VCaP (cell line): Measurements from ENCODE around the gene FHDC1.

ENCODE experiments used
- H3K27ac ChIP-seq: fragments of 450-650 bp; 2 replicates; pipeline ENCODE4 v1.5.1; 2017
- TF ChIP-seq, protein P1 (sequence below): fragments of 450-650 bp; conservative IDR thresholded peaks from 2 replicates; pipeline ENCODE4 v1.5.1; 2017; ENCODE audit warnings: mild to moderate bottlenecking, moderate library complexity

FHDC1 gene

DNA sequence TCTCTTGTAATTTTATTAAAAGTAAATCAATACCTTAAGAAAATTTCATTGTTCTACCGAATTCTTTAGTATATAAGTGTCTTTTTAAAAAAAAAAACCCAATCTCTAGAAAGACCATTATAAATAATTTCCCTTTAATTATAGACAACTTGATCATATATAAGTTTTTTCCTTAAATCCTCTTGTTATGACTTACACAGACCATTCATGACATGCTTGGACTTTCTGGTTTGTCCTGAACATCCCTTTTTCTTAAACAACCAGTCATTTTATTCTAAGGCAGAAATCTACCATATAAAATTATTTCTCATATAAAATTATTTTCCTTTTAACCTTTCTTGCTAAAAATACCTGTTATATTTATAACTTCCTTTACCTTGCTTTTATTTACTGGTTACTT, 15.4 kb upstream of the FHDC1 start:
- no peak overlapping the region for H3K27ac ChIP-seq
- TF ChIP-seq, protein P1, sequence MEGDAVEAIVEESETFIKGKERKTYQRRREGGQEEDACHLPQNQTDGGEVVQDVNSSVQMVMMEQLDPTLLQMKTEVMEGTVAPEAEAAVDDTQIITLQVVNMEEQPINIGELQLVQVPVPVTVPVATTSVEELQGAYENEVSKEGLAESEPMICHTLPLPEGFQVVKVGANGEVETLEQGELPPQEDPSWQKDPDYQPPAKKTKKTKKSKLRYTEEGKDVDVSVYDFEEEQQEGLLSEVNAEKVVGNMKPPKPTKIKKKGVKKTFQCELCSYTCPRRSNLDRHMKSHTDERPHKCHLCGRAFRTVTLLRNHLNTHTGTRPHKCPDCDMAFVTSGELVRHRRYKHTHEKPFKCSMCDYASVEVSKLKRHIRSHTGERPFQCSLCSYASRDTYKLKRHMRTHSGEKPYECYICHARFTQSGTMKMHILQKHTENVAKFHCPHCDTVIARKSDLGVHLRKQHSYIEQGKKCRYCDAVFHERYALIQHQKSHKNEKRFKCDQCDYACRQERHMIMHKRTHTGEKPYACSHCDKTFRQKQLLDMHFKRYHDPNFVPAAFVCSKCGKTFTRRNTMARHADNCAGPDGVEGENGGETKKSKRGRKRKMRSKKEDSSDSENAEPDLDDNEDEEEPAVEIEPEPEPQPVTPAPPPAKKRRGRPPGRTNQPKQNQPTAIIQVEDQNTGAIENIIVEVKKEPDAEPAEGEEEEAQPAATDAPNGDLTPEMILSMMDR, result no peak

DNA sequence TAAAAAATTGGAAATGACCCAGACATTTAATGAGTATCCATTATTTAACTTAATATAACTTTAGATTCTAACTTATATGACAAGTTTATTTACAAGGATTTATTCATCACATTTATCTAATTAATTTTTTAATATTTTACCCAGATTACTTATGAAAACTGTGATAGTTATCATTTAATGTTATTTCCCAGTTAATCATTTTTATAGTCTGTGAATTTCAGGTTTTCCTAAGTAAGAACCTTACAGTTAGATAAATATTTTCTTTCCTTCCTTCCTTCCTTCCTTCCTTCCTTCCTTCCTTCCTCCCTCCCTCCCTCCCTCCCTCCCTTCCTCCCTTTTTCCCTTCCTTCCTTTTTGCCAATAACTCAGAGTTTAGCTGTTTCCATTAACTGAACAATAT, 14.8 kb upstream of the FHDC1 start:
- H3K27ac ChIP-seq, result no peak overlapping the region
- TF ChIP-seq, protein P1, result no peak

DNA sequence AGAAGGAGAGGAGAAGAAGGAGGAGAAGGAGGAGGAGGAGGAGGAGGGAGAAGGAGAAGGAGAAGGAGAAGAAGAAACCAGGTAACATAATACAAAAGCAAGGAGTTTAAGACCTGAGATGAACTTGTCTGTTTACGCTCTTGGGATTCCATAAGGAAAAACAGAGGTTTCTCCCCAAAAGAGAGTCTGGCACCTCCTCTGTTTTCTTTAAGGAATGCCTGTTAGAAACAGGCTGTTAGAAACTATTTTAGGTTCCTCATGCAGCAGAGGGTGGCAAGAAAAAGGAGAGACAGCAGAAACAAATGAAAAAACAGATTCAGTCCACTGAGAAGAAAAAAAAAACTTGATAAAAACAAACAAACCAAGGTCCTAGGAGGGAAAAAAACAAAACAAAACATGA, 10.3 kb upstream of the FHDC1 start:
- TF ChIP-seq, protein P1, result no peak
- H3K27ac ChIP-seq, result no peak overlapping the region

DNA sequence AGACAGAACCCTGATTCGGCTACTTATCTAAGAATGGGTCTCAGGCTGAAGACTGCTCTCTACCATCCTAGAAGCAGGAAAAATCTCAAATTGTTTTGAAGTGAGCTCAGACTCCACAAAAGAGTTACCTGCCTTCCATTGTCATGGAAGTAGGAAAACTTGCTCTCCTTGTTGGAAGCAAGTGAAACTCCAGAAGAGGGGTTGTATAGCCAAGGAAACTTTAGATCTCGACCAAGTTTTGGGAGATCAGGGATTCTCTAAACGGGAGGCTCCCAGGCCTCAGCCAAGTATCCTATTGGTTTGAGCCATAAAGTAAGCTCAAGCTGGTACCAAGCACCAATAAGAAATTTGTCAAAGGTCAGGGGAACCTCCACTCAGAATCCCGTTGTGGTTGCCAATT, 9.2 kb upstream of the FHDC1 start:
- TF ChIP-seq, protein P1, result no peak
- no peak overlapping the region for H3K27ac ChIP-seq

DNA sequence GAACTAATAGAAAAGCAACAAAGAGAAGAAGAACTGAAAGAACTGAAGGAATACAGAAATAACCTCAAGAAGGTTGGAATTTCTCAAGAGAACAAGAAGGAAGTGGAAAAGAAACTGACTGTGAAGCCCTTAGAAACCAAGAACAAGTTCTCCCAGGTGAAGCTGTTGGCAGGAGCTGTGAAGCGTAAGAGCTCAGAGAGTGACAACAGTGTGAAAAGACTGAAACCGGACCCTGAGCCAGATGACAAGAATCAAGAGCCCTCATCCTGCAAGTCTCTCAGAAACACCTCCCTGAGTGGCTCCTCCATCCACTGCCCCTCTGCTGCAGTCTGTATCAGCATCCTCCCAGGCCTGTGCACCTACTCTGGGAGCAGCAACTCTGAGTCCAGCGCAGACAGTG, 8.4 kb upstream of the FHDC1 start:
- TF ChIP-seq, protein P1, result no peak
- no peak overlapping the region for H3K27ac ChIP-seq

DNA sequence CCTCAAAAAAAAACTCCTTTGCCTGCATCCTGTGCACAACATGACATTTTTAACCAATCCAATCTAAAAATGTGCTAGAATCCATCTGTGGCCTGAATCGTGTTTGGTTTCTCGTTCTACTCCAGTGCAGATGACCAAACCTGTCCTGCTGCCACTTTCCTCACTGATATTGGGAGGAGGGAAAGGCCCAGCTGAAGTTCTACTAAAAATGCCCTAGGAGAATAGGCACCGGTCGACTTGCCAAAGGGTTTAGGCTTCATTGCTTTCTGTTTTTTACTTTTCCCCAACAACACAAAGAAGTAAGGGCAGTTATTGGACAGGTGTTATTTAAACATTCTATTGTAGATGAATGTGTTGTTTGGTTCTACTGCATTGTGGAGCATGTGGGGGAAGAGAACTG, 7.8 kb upstream of the FHDC1 start:
- H3K27ac ChIP-seq, result no peak overlapping the region
- TF ChIP-seq, protein P1, result no peak

DNA sequence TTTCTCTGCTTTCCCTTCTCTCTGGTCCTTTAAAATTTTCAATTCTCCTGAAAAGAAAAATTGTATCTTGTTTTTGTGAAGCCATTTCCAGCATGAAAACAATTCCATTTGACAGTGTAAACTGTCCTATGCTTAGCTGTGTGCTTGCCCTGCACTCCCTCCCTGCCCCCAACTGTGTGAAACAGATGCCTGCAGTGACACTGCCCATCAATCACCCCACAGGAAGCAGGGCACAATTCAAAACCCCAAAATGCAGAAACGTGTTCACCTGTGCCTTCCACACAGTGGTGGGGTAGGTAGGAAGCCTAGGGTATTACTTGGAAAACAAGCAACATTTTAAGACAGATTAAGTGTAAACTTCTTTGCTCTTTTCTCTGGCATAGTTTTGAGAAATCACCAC, 6.2 kb upstream of the FHDC1 start:
- TF ChIP-seq, protein P1, result no peak
- peak overlapping the region; percentile 51 for H3K27ac ChIP-seq

DNA sequence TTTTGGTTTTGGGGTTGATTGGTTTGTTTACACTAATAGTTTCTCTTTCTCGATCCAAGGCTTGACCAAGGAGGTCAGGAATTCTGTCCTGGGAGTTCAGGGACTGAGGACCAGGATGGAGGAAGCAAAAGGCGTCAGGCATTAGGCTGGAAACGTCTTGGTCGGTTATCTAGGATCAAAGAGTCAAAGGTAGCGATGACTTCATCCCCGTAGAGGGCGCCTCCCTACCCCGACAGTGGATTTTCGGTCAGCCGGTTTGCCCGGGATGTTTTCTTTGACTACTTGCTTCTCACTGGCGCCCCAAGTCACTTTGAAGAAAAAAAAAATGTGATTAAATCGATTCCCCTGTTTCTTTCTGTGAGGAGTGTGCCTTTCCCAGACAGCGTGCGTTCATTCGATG, 980 bp upstream of the FHDC1 start:
- H3K27ac ChIP-seq, result peak overlapping the region; percentile 93
- TF ChIP-seq, protein P1, result no peak
